Mucosa of descending colon (tissue), 3 donors: Measurements from ENCODE around the gene SESN3. TPM values are rescaled to one million over a fixed set of nuclear protein-coding genes. Genes with fewer than 3 reads are reported as not detected.

Experiments
- ATAC-seq: fragments of 200-7000 bp; cut with Tn5 transposase; one replicate; pipeline ENCODE4 v1.9.1; 2020; ENCODE audit warnings: mild to moderate bottlenecking, moderate library complexity
- DNase-seq, 3 donors: peaks; one replicate each; pipeline ENCODE4 v3.0.0-alpha.2; 2020
- H3K36me3 ChIP-seq: fragments of 200-600 bp; one replicate; pipeline ENCODE4 v1.8.0; 2021; ENCODE audit warnings: low read depth, mild to moderate bottlenecking
- H3K4me1 ChIP-seq: fragments of 200-600 bp; one replicate; pipeline ENCODE4 v1.8.0; 2021; ENCODE audit warnings: low read depth, mild to moderate bottlenecking
- H3K4me3 ChIP-seq: fragments of 200-600 bp; one replicate; pipeline ENCODE4 v1.8.0; 2021; ENCODE audit warnings: mild to moderate bottlenecking
- H3K9me3 ChIP-seq: fragments of 200-600 bp; one replicate; pipeline ENCODE4 v1.8.0; 2021; ENCODE audit warnings: mild to moderate bottlenecking
- CTCF ChIP-seq: fragments of 200-600 bp; IDR thresholded peaks from one replicate; pipeline ENCODE4 v1.8.0; 2022; ENCODE audit warnings: antibody characterized with exemption, mild to moderate bottlenecking
- intact Hi-C, 2 donors: fragments of 100-400 bp; cut with DNase I in 1 of 2; cut with micrococcal nuclease in 1 of 2; formaldehyde crosslinking; loops; one replicate each; pipeline versions ENCODE4 v1.11.0 to v1.11.1; 2022; cut with DNase I, micrococcal nuclease
- total RNA-seq, 3 donors: library from RNA; stranded (reverse); fragmentation: NEBNext Ultra II Directional in 2 of 3; extraction: Animal tissue kit (Norgen Biotek cat#: 25700) in 2 of 3; gene quantifications; one replicate each; pipeline versions ENCODE4 v1.2.1 to v1.2.4, GENCODE V29; 2021 to 2023
- donor health status: DM: no; HTN: no; CAD: no; lungs with moderate emphysema.
- donor health status: DM: no; HTN: no; CAD: no.
- donor health status: DM: no; HTN: yes; CAD: no.

The SESN3 gene
- total RNA-seq, 3 donors from 2014 or later, result 13.8 to 26.1 (median 17.5) TPM

- no peak for DNase-seq
- no peaks in the 10 kb centered on the region for H3K36me3 ChIP-seq
- no peak overlapping the region for H3K4me3 ChIP-seq
- peaks cover 11% of the 10 kb centered on the region for H3K4me1 ChIP-seq
- TF ChIP-seq CTCF, result no peak
- H3K9me3 ChIP-seq, result no peaks in the 10 kb centered on the region
- no peak for ATAC-seq
- intact Hi-C loops, result no loop called here
These were observed 16.2 kb upstream of the SESN3 start for GRCh38 chr11:95247127-95247684.

GRCh38 chr11:95245581-95245980 lies 14.6 kb upstream of the SESN3 start:
- no peak for TF ChIP-seq CTCF
- peaks cover 17% of the 10 kb centered on the region for H3K4me1 ChIP-seq
- no peaks in the 10 kb centered on the region for H3K36me3 ChIP-seq
- intact Hi-C loops, result no loop called here
- DNase-seq (no peak), ATAC-seq (no peak)
- no peaks in the 10 kb centered on the region for H3K9me3 ChIP-seq
- no peak overlapping the region for H3K4me3 ChIP-seq

DNA sequence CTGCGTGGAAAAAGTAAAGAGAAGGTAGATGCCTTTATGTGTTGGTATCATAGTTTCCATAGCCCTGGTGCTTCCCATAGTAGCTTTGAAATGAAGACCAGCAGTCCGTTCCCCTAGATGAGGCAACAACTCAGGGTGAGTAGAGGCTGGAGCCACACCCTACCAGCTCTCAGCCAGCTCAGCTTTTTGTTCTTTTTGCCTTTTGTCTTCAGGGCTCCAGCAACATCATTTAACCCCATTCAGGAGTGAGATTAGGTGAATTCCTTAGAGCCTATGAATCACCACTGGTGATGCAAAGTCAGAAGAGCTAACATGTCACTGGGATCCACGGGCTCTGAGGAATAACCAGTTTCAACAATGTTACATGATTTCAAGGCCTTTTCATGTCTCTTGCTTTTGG lies 14.0 kb upstream of the SESN3 start:
- no peak for TF ChIP-seq CTCF
- Histone ChIP-seq H3K9me3 (no peaks in the 10 kb centered on the region), H3K4me1 (peaks cover 17% of the 10 kb centered on the region), H3K36me3 (no peaks in the 10 kb centered on the region), H3K4me3 (no peak overlapping the region)
- intact Hi-C loops, result no loop called here
- DNase-seq, result no peak
- peak; percentile 18 for ATAC-seq

DNA sequence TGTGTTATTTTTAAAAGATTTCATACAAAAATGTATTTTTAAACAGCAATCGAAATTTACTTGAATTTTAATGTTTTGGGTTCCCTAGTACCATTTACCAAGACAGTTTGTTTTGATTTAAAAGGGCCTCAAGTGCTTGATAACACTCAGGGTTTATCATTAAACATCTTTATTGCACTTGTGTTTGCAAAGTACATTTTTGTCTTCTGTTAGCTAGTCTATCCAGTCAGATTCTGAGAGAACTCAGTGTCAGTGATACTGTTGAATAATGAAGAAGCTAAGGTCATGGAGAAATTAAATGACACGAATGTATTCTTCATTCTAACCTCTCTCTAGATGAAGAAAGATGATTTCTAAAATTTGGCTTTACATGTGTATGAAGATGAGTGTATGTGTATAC lies 12.7 kb upstream of the SESN3 start:
- no peak overlapping the region for H3K4me3 ChIP-seq
- TF ChIP-seq CTCF, result no peak
- DNase-seq (no peak), ATAC-seq (peak; percentile 72)
- peaks cover 17% of the 10 kb centered on the region for H3K4me1 ChIP-seq
- no peaks in the 10 kb centered on the region for H3K9me3 ChIP-seq
- no peaks in the 10 kb centered on the region for H3K36me3 ChIP-seq
- intact Hi-C loops, result no loop called here

- H3K4me3 ChIP-seq, result no peak overlapping the region
- no peaks in the 10 kb centered on the region for H3K9me3 ChIP-seq
- no peaks in the 10 kb centered on the region for H3K36me3 ChIP-seq
- no peak for DNase-seq
- TF ChIP-seq CTCF, result no peak
- peak; percentile 80 for ATAC-seq
- intact Hi-C loops, result no loop called here
- peaks cover 17% of the 10 kb centered on the region for H3K4me1 ChIP-seq
These were observed 12.0 kb upstream of the SESN3 start for GRCh38 chr11:95242845-95243605.
